GM23248 (cell line): ENCODE measurements around the gene UBR3.

Experiments used
- EZH2 ChIP-seq: fragments of 200-600 bp; sonication (generic); IDR thresholded peaks from 2 replicates; pipeline ENCODE4 v1.6.1; 2018; ENCODE audit warnings: antibody characterized with exemption, mild to moderate bottlenecking; ENCODE audit not compliant: insufficient read depth, poor library complexity, severe bottlenecking
- EZH2phosphoT487 ChIP-seq: fragments of 200-600 bp; sonication (generic); IDR thresholded peaks from 2 replicates; pipeline ENCODE4 v1.6.1; 2018; ENCODE audit warnings: antibody characterized with exemption, moderate library complexity, mild to moderate bottlenecking, low read depth; ENCODE audit not compliant: insufficient read depth

- TF ChIP-seq EZH2: no peak
- no peak for TF ChIP-seq EZH2phosphoT487
Observed at GRCh38 chr2:170077830-170078569, 250.7 kb downstream of the UBR3 start.
